HG03442 (cell line): ENCODE measurements around the gene RAB4B.
"Not testable (repeated sequence)": the region's sequence is repeated elsewhere in the genome, so short reads cannot be mapped to it uniquely, and the experiment has no call there.

Experiments
- ATAC-seq: cut with Tn5 transposase; IDR thresholded peaks from one replicate; pipeline ENCODE4 v1.9.1; 2021; ENCODE audit warnings: mild to moderate bottlenecking, moderate library complexity; ENCODE audit not compliant: unreplicated experiment

The RAB4B gene

DNA sequence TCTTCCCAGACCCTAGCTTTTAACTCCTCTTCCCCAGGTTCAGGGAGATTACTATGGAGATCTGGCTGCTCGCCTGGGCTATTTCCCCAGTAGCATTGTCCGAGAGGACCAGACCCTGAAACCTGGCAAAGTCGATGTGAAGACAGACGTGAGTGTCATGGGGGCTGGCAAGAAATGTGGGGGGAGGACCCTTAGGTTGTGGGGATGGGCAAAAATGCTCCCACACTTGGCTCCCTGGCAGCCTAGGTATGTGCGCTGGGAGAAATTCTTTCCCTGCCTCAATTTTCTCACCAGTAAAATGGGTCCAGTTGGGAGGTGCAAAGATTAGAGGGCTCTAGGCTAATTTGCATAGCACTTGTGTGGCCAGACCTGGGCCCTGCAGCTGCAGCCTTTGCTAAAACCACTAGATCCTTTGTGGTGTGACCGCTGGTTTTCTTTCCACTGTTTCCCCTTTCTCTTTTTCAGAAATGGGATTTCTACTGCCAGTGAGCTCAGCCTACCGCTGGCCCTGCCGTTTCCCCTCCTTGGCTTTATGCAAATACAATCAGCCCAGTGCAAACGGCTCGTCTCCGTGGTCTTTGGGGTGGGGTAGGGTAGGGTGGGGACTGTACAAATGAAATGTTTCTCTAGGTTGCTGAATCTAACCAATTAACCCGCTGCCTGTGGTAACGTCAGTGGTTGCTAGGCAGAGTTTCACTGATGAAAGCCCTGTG lies 959 bp upstream of the RAB4B start:
- ATAC-seq: peak; percentile 51

DNA sequence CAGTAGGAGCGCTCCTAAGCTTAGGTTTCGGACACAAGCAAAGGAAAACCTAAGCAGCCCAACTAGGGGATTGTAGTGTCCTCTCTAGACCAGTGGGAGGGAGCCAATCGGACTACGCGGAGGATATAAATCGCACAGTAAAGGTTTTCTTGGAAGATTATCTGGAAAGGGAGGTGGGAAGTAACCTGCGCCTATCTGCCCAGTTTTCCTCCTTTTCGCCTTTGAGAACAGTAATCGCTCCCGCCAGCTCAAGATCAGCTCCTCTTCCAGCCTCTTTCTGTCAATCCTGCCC lies 456 bp upstream of the RAB4B start:
- no peak for ATAC-seq

DNA sequence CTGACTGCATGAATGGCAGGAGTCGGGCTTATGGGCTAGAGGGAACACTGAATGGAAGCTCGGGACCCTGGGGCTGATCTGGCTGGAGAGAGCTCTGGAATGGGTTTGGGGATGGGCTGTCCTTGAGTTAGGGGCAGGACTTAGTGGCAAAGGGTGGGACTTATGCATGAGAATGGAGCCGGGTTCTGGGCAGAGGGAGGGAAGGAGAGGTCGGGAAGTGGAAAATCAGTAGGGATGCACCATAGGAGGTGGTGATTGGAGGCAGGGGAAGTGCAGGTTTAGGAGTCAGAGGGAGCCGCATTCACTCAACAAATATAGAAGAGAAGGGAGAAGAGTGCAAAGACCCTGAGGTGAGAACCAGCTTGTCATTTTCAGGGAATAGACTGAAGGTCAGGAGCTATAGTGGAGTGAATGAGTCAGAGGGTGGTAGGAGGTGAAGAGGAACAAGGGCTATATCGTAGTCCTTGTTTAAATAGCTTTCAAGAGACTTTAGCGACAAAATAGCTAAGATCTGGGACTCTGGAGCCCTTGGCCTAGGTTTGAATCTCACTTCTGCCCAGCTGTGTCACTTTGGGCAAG lies 748 bp downstream of the RAB4B start:
- no peak for ATAC-seq

GRCh38 chr19:40780582-40780981 lies 2.5 kb downstream of the RAB4B start:
- ATAC-seq: no peak

GRCh38 chr19:40781140-40781539 lies 3.1 kb downstream of the RAB4B start:
- no peak for ATAC-seq

GRCh38 chr19:40783711-40784110 lies 5.7 kb downstream of the RAB4B start:
- no peak for ATAC-seq

- ATAC-seq: not testable (repeated sequence)
Measured at GRCh38 chr19:40784146-40784545, 6.1 kb downstream of the RAB4B start.

DNA sequence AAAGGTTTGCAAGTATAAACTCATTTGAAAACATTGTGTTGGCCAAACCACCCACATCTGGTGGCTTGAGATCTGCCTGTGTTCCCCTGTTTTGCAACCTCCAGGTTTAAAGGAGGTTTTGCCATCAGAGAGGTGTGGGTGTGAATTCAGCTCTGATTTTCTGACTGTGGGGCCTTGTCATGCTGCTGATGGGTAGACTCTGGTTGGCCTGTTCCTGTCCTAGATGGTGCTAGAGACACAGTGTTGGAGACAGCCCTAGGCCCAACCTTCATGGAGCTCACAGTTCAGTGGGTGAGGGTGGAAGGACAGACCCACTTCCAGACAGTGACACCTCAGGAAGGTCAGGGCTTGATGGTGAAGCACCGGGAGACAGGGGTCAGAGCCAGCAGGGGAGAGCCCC lies 7.5 kb downstream of the RAB4B start:
- ATAC-seq: no peak

- ATAC-seq: no peak
Measured at GRCh38 chr19:40786060-40787037, 8.3 kb downstream of the RAB4B start.

DNA sequence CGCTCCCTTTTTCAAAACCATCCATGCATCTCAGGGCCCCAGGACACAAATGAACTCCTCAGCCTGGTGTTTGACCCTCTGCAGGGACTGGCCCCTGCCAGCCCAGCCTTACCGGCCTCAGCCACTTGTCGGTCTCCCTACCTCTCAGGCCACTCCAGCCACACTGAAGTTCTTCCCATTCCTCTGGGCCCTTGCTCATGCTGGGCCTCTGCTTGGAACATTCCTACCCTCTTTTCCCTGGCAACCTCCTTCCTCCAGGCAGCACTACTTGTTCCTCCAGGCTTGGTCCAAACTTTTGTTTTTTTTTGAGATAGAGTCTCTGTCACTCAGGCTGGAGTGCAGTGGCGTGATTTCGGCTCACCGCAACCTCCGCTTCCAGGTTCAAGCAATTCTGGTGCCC lies 13.3 kb downstream of the RAB4B start:
- ATAC-seq: no peak

DNA sequence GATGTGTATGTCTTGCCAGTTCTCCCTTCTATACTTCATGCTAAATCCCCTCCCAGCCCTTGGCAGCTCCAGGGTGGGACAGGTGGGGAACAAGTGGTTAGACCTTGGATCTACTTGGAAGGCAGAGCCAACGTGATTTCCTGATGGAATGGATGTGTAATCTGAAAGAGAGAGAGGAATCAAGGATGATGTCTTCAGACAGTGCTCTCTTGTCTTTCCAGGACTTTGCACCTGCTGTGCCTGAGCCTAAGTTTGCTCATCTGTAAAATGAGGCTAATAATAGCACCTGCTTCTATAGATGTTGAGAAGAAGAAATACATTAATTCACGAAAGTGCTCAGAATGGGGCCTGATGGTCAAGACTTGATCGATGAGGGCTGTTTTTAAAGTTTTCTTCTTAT lies 13.9 kb downstream of the RAB4B start:
- no peak for ATAC-seq

- no peak for ATAC-seq
Measured at GRCh38 chr19:40797166-40797962, 19.3 kb downstream of the RAB4B start.

DNA sequence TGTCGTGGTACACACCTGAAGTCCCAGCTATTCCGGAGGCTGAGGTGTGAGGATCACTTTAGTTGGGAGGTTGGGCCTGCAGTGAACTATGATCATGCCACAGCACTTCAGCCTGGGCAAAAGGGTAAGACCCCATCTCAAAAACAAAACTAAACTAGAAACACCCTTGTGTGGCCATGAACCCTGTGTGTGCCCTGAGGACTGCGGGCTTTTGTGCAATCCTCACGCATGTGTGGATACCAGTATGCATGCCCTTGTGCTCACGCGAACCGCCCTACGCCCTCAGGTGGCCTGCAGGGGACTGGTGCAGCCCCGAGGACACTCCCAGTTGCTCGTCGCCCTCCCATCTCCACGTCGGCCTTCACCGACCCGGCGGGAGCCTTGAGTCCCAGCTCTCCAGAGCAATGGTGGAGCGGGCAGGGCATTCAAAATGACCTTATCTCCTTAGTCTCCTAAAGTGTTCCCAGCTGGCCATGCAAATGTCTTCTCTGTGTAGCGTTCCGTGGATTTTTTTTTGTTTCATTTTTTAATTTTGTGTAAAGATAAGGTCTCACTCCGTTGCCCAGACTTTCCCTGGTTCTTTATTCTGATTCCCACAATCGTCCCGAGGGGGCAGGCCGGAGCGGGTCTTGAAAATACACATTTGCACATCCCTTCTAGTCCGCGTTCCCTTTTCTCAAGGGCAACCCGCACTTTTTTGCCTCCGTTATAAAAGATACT lies 20.1 kb downstream of the RAB4B start:
- ATAC-seq: no peak

GRCh38 chr19:40798683-40799557 lies 20.9 kb downstream of the RAB4B start, which contains the start of gene EGLN2:
EGLN2 (plus strand) TSS chr19:40799191; CDS start chr19:40800573, 1,382 bp downstream.
- peak; percentile 76 for ATAC-seq

GRCh38 chr19:40799558-40800338 lies 21.7 kb downstream of the RAB4B start:
- no peak for ATAC-seq

GRCh38 chr19:40800339-40800996 lies 22.4 kb downstream of the RAB4B start:
- ATAC-seq: no peak

DNA sequence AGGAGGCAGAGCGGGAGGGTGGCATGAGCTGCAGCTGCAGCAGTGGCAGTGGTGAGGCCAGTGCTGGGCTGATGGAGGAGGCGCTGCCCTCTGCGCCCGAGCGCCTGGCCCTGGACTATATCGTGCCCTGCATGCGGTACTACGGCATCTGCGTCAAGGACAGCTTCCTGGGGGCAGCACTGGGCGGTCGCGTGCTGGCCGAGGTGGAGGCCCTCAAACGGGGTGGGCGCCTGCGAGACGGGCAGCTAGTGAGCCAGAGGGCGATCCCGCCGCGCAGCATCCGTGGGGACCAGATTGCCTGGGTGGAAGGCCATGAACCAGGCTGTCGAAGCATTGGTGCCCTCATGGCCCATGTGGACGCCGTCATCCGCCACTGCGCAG lies 22.9 kb downstream of the RAB4B start:
- ATAC-seq: no peak
